ENCODE results near the gene THUMPD2. TPM values are rescaled to one million over a fixed set of nuclear protein-coding genes. Genes with fewer than 3 reads are reported as not detected.
"Not testable (repeated sequence)": the region's sequence is repeated elsewhere in the genome, so short reads cannot be mapped to it uniquely, and the experiment has no call there.

Gene THUMPD2
- total RNA-seq, 1 donor from 2014 or later: 17.7 TPM

DNA sequence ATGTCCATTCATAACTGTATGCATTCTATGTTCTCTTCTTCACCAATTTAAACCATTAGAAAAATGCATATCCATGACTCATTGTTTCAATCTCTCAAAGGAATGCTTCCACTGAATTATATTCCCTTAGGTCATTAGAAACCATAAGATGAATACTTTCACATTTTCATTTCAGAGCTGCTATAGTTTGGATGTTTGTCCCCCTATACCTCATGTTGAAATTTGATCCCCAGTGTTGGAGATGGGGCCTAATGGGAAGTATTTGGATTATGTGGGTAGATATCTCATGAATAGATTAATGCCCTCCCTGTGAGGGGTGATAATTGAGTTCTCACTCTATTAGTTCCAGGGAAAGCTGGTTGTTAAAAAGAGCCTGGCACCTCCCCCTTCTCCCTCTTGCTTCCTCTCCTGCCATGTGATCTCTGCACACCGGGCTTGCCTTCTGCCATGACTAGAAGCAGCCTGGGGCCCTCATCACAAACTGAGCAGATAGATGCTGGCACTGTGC is 35.7 kb downstream of the THUMPD2 start:
- no peak for DNase-seq

DNA sequence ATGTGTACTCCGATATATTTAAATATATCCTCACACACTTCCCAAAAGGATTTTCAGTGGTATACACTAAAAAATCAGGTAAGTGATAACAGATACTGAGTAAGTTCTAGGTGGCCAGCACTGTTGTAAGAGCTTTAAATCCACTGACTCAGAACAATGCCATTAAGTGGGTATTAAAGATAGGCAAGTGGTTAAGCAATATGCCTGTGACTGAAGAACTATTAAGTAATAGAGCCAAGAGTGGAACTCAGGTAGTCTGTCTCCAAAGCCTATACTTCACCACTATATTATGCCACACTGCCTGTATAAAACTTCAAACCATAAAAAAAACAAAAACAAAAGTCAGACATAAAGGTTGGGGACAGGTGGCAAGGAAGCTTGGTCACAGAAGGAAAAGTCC is 37.2 kb downstream of the THUMPD2 start:
- DNase-seq: no peak

DNA sequence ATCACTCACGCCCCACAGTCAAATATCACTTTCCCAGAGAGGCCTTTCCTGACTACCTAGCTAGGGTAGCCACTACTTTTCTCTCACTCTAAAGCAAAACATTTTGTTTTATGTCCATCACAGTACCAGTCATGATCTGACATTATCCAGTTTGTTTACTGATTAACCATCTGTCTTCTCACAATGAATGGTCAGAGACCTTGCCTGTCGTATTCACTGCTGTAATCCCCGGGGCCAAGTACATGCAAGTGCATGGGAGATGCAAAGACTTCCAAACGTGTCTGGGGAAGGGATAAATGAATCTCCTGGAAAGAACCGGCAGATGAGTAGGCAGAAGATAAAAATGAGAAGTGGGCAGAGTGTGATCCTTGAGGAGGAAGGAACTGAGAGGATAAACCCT is 39.7 kb downstream of the THUMPD2 start:
- DNase-seq: no peak

GRCh38 chr2:39738936-39739335 is 40.1 kb downstream of the THUMPD2 start:
- no peak for DNase-seq

GRCh38 chr2:39737661-39738060 is 41.4 kb downstream of the THUMPD2 start:
- DNase-seq: no peak

GRCh38 chr2:39736640-39737039 is 42.4 kb downstream of the THUMPD2 start:
- DNase-seq: no peak

DNA sequence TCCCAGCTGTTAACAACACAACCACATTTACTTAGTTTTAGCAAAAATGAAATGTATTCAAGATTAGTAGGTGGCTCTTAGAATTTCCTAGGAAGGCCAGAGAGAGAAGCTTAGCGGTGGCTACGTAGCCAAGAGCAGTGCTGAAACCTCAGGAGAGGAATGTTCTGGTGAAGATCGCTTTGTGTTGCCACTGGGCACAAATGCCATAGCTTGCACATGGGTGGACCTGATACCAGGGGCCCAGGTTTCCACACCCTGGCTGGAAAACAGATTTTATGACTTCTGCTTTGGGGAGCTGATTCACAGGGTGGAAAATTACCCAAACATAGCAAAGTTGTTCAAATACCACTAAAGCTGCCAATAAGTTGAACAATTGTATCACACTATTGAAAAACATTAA is 43.4 kb downstream of the THUMPD2 start:
- DNase-seq: no peak

GRCh38 chr2:39734445-39734844 is 44.6 kb downstream of the THUMPD2 start:
- DNase-seq: no peak

DNA sequence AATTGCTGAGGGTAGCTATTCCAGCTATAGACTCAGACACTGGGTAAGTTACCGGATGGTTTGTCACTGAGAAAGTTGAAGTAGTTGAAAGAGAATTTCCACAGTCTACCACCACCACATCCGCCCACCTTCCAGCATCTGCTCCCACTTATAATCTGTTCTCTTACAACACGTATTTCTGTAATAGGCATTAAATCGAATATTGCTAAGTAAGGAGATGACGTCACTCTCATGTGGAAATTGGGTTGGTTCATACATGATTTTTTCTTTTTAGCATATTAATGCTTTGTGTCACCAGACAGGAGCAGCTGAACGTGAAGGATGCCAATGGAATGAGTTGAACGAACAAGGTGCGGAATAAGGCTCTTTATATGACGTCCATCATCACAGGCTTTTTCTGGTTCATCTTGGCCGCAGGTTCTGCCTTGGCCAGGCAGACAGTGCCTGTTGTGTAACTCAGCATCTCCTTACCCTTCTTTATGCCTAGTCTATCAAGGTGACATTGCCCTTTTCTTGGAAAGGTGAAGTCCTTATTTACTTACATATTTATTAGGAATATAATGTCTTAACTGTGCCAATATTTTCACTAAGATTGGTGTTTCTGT is 45.9 kb downstream of the THUMPD2 start:
- DNase-seq: no peak

DNA sequence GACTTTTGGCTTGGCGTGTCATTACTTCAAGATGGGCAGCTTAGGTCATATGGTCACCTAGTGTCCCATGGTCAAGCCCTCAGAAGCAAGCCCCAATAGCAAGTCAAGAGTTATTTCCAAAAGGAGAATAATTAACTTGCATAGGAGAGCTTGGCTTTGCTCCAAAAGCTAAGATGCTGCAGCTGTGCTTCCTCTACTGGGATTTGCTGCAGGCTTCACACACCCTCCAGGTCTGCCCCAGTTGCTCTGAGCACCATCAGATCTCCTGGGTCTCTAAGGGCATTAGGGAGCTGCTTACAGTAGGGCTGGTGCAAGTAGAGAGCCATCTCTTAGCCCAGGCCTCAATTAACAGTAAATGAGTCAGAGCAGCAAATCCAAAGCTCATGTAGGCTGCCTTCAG is 46.6 kb downstream of the THUMPD2 start:
- peak; percentile 75 for DNase-seq

GRCh38 chr2:39731546-39731945 is 47.5 kb downstream of the THUMPD2 start:
- DNase-seq: no peak

- no peak for DNase-seq
Measured at GRCh38 chr2:39730685-39731302, 48.3 kb downstream of the THUMPD2 start.

GRCh38 chr2:39730276-39730675 is 48.8 kb downstream of the THUMPD2 start:
- DNase-seq: peak; percentile 52

- no peak for DNase-seq
Measured at GRCh38 chr2:39728941-39729351, 50.1 kb downstream of the THUMPD2 start.

DNA sequence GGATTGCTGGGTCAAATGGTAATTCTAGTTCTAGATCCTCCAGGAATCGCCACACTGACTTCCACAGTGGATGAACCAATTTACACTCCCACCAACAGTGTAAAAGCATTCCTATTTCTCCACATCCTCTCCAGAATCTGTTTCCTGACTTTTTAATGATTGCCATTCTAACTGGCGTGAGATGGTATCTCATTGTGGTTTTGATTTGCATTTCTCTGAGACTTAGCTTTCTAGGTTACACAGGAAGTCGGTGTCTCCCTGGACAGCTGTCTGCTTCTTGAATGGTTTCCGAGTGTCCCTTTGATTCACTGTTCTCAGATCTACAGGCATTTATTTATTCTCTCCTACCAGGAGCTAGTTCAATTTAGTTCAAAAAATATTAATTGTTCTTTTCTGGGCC is 51.0 kb downstream of the THUMPD2 start:
- not testable (repeated sequence) for DNase-seq

GRCh38 chr2:39725401-39725800 is 53.7 kb downstream of the THUMPD2 start:
- DNase-seq: no peak

GRCh38 chr2:39724828-39725144 is 54.3 kb downstream of the THUMPD2 start:
- no peak for DNase-seq

- peak; percentile 28 for DNase-seq
Measured at GRCh38 chr2:39723946-39724827, 54.9 kb downstream of the THUMPD2 start.

DNA sequence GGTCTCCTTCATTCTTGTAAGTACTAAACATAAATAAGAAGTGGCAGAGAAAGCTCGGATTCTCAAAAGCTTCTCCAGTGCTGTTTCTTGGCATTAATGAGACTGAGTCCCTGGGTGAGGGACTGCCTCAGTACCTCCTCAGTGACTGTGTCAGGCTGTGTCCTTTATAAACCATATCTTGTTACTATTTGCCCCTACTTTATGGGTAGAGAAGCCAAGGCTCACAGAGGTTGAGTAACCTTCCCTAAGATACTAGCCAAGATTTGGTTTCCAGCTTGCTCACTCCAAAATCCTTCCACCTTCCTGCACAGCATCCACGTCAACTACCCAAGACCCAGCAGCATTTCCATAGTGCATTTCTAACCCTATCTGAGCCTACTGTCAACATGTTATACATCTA is 55.6 kb downstream of the THUMPD2 start:
- DNase-seq: no peak

DNA sequence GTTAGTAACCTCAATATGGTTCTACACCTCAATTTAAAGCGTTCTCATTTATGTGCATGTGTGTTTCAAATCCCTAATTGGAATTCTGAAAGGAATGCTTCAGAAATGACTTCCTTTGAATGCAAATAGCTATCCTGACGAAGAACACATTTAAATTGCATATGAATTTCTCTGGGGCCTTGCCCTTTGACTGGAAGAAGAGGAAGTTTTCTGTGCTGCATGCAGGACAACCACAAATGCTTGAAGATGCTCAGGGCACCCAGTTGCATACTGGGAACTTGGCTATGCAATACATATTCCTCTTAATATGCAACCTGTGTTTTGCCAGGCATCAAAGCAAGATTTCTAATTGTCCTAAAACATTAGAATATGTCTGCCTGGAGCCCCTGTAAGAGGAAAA is 58.1 kb downstream of the THUMPD2 start:
- no peak for DNase-seq

DNA sequence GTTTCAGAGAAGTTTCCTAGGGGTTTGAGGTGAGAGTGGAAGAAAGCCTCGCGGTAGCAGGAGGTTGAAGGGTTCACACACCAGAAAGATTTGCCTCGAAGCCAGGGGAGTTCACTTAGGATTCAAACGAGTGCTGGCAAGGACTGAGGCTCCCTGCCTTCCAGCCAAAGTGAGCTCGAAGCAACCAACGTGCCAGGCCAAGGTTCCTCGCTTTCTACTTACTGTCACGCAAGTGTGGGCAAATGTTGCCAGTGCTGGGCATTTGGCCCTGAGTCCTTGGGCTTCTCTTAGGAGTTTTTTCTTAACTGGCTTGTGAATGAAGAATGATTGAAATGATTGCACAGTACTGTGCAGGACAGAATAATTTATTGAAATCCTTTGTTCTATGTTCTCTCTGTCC is 59.7 kb downstream of the THUMPD2 start:
- DNase-seq: no peak

GRCh38 chr2:39718483-39718882 is 60.6 kb downstream of the THUMPD2 start:
- DNase-seq: no peak

GRCh38 chr2:39717067-39717466 is 62.0 kb downstream of the THUMPD2 start:
- DNase-seq: no peak
